ENCODE measurements around the gene ZNRF1. TPM values are rescaled to one million over a fixed set of nuclear protein-coding genes. Genes with fewer than 3 reads are reported as not detected.
"Not testable (repeated sequence)": the region's sequence is repeated elsewhere in the genome, so short reads cannot be mapped to it uniquely, and the experiment has no call there.

The ZNRF1 gene
- polyA plus RNA-seq, 1 donor, result 34.6 TPM

- DNase-seq, result no peak
Measured at GRCh38 chr16:75075688-75076268, 77.0 kb downstream of the ZNRF1 start.

DNA sequence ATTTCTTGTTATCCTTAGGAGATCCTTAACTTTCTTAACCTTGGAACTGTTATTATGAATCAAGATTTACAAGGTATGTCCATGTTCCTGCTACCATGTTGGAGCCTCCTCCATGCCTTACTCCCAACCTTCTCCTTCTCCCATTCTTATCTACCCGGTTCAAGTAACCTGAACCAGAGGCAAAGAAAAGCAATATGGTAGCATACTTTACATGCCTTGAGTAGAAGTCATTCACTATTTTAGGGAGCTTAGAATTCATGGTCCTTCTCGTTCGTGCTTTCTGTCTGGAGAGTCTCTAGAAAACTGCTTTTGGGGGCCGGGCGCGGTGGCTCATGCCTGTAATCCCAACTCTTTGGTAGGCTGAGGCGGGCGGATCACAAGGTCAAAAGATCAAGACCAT is 80.1 kb downstream of the ZNRF1 start:
- DNase-seq, result no peak

DNA sequence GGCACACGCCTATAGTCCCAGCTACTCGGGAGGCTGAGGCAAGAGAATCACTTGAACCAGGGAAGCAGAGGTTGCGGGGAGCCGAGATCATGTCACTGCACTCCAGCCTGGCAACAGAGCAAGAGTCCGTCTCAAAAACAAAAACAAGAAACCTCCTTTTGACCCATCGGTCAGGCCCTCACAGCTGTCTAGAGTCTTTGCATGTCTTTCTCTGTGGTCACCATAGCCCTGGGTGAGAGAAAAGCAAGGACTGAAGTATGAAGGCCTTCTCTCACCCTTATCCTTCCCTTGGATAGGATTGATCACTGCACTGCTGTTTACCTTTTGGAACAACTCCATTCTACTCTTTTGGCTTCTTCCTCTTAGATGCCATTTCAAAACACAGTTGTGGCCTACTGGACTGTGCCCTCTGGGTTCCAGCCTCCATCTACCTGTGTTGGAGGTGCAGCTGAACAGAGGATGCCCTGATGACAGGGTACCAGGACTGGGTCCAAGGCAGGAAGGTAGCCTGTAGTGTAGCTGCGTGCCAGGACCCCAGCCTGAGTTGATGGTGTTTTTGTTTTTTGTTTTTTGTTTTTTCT is 80.6 kb downstream of the ZNRF1 start:
- no peak for DNase-seq

DNA sequence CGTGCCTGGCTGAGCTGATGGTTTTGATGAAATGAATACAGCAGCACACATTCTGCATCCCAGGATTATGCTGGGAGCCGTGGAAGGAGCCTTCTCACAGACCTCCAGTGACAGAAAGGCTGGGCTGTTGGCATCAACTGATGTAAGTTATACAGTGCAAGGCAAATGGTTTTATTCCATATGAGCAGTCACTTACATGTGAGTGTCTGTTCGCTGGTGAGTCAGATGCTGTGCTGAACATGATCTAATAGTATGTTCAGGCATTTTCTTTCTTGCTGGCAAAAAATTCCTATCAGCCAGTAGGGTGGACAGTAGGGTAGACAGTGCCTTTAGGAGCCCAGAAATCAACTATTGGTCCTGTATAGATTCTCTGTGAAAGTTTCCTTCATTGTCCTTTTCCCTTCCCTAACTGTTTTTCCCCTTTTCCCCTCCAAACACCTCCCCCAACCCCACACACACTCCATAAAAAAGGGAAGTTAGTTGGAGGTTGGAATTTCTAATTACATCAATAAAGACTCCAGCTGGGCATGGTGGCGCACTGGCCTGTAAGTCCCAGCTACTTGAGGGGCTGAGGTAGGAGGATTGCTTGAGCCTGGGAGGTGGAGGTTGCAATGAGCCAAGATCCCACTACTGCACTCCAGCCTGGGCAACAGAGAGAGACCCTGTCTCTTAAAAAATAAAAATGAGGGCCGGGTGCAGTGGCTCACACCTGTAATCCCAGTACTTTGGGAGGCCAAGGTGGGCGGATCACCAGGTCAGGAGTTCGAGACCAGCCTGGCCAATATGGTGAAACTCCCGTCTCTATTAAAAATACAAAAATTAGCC is 81.6 kb downstream of the ZNRF1 start:
- no peak for DNase-seq

- no peak for DNase-seq
Measured at GRCh38 chr16:75081179-75081859, 82.5 kb downstream of the ZNRF1 start.

GRCh38 chr16:75083813-75084212 is 85.0 kb downstream of the ZNRF1 start:
- no peak for DNase-seq

GRCh38 chr16:75085556-75085955 is 86.7 kb downstream of the ZNRF1 start:
- DNase-seq, result no peak

GRCh38 chr16:75086281-75086680 is 87.5 kb downstream of the ZNRF1 start:
- no peak for DNase-seq

DNA sequence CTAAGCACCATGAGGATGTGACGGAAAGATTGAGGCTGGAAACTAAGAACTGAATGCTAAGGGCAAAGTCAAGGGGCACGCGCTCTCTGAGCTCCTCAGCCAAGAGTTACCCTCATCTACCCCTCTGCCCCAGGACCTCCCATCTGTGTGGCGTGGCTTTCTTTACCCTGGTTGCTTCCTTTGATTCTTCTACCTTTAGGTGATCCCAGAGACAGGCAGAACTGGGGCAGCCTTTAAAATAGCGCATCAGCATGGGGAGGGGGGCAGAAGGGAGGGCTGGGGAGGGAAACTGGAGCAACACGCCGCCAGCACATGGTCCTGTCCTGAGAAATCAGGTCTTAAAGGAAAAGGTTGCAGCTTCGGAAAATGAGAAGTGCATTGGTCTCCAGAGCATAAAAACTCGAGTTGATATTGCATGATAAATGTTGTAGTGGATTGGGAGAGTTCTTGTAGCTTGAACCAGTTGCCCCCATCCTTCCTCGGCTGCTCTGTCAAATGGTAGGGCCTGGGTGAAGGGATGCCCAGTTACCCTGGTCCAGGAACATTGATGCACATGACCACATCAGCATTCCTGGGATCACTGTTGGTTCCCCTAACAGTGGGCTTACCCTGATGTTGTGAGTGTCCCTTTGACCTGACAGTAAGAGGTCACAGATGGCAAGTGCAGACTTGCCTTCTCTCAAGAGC is 88.0 kb downstream of the ZNRF1 start:
- DNase-seq, result no peak

DNA sequence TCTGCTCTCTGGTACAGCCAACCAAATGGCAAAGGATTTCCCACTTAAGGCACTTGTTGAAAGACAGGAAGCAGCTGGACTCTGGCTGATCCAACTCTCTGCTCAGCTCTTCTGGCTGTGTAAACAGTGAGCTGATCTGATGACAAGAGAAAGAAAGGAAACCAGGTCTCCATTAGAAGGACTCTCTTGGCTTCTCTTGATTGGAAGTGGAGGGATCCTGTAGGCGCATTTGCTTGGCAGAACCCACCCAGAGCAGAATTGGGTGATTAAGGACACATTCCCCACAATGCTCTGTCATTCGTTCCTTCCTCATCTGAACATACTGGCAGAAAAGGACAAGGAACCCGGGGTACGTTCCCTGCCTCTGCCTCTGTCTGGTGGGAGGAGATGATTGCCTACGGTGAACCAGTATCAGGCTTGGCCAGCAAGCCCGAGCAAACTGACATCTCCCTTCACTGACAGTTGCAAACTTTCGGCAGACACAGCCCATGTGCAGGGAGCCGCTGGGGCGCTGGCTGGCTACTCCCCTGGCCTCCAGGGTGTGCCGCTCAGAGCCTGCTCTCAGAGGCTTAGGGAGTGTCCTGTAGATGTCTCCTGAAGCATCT is 88.7 kb downstream of the ZNRF1 start:
- DNase-seq, result no peak

DNA sequence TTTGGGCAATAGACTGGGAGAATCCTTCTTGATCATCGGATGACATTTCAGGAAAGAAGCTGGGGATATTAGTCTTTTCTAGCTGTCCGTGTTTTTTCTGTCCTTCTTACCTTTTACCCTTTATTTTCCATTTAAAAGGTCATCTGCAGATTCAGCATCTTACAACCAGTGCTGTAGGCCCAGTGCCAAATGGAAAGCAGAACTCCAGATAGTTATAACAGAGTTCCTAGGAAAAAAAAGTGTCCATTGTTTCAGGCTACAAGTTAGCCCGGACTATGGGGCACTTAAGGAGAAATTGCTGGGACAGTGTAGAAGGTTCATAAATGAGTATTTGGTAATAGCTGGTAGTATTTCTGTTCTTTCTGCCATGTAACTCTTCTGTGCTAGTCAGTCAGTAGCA is 89.4 kb downstream of the ZNRF1 start:
- no peak for DNase-seq

DNA sequence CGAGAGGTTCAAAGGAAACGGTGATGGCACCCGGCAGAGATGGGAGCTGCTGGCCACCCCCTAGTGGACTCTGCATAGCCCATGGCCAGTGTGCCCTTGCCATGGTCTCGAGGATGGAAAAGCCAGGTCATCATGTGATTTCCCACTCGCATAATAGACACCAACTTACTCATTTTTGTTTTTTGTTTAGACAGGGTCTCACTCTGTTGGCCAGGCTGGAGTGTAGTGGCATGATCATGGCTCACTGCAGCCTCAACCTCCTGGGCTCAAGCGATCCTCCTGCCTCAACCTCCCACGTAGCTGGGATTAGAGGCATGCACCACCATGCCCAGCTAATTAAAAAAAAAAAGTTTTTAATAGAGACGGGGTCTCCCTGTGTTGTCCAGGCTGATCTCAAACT is 90.1 kb downstream of the ZNRF1 start:
- no peak for DNase-seq

- no peak for DNase-seq
Measured at GRCh38 chr16:75089486-75090202, 90.8 kb downstream of the ZNRF1 start.

DNA sequence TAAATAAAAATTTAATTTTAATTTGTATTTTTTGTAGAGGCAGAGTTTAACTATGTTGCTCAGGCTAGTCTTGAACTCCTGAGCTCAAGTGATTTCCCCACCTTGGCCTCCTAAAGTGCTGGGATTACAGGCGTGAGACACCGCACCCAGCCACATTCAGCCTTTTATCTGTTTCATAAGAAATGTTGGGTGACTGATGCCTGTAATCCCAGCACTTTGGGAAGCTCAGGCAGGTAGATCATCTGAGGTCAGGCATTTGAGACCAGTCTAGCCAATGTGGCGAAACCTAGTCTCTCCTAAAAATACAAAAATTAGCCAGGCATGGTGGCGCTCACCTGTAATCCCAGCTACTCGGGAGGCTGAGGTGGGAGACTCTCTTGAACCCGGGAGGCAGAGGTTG is 92.1 kb downstream of the ZNRF1 start:
- DNase-seq, result not testable (repeated sequence)

DNA sequence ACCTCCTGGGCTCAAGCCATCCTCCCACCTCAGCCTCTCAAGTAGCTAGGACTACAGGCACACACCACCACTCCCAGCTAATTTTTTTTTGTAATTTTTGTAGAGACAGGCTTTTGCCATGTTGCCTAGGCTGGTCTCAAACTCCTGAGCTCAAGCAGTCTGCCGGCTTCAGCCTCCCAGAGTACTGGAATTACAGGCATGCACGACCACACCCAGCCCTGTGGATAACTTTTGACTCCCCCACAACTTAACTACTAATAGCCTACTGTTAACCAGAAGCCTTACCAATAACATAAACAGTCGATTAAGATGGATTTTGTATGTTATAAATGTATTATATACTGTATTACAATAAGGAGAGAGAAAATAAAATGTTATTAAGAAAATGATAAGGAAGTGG is 92.8 kb downstream of the ZNRF1 start:
- DNase-seq, result not testable (repeated sequence)

DNA sequence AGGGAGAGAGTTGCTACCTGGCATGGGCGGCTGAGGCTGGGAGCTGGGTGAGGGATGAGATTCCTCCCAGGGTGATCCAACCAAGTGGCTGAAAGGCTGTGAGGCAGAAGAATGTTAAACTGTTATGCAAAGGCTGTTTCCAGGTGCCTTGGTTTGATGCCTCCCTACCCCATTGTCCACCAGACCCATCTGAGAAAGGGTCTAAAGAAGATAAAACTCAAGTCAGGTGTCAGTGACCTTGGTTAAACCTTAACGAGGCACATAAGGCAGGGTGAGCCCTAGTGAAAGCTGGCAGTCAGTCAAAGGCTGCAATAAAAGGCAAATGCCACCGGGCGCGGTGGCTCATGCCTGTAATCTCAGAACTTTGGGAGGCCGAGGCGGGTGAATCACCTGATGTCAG is 94.0 kb downstream of the ZNRF1 start:
- no peak for DNase-seq

DNA sequence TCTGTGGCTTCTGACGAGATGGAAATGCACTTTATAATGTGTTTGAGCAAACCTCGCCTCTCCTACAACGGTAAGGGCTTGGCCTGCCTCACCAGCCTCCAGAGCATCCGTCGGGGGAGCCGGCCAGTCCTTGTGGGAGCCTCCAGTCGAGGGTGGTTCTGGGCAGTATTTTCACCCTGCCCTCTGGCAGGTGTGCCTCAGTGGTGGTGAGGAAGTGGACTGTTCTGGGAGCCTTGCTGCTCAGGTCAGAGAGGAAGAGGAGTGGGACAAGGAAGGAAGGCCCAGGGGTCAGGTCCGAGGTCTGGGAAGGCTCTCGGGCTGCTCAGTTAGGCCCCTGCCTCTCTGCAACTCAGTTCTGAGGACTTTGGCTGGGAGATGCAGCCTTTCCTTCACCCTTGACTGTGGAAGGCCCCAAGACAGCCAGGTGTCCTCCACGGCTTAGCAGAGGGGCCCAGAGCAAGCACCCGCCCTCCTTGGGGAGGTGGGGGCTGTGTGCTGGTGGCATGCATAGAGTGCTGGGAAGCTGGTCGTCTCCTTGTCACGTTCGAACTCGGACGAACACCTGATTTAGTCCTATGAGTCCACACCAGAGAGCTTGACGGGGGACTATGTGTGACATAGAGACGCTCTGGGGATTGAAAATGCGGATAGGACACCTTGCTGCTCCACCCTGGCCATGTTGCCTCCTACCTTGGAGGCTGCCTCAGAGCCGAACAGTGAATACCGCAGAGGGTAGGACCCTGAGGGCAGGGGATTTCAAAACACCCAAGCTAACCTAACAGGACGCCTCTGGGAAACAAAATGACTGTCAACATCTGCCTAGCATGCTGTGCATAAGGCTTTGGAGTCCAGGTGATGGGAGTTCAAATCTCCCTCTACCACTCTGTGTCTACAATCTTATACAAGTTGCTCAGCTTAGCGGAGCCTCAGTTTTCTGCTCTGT is 95.0 kb downstream of the ZNRF1 start:
- DNase-seq, result no peak

GRCh38 chr16:75095204-75095621 is 96.4 kb downstream of the ZNRF1 start:
- no peak for DNase-seq

DNA sequence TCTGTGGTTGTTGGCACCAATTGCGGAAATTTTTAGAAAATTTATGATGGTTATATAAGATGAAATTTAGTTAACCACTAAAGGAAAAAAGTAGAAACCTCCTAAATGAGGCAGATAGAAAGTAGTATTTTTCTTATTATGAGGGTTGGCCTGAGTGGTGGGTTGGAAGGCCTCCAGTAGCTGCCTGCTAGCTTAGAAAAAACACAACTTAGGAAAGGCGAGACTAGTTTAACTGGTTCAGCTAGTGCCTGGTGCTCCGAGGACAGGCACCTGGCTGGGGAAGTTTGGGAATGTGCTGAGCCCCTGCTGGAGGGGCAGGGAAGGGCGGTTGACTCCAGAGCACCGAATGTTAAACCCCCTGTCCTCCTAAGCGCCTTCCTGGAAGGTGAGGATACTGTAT is 97.8 kb downstream of the ZNRF1 start:
- DNase-seq, result peak; percentile 40

DNA sequence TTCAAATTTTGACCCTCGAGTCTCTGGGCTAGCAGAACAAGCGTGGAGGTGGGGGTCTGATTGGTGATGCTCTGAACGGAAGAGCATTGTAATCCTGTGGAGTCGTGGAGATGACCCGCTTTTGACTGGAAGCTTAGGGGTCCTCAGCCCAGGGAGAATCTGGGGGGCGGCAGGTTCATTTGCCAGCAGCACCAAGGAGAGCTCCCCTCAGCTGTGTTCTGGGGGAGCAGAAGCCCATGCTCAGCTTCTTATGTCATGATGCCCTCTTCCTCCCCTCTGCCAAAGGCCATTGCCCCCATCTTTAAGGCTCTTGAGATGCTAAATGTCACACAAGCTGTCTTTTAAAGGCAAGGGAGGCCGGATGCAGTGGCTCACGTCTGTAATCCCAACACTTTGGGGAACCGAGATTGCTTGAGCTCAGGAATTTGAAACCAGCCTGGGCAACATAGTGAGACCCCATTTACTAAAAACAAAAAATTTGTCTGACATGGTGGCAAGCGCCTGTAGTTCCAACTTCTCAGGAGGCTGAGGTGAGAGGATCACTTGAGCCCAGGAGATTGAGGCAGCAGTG is 98.5 kb downstream of the ZNRF1 start:
- DNase-seq, result no peak

Measured in left kidney (tissue), 2 donors.